C4-2B (cell line): ENCODE data around the gene THRAP3.

Experiments used
- H3K27ac ChIP-seq: fragments of 450-650 bp; 2 replicates; pipeline ENCODE4 v1.5.1; 2017
- CTCF ChIP-seq: fragments of 450-650 bp; conservative IDR thresholded peaks from 2 replicates; pipeline ENCODE4 v1.5.1; 2017; ENCODE audit warnings: mild to moderate bottlenecking
- ZFX ChIP-seq: fragments of 450-650 bp; IDR thresholded peaks from 2 replicates; pipeline ENCODE4 v1.6.1; 2017

Gene THRAP3

GRCh38 chr1:36203027-36203553, 21.2 kb upstream of the THRAP3 start:
- no peak for TF ChIP-seq ZFX
- TF ChIP-seq CTCF = no peak
- H3K27ac ChIP-seq = peak overlapping the region; percentile 28

- TF ChIP-seq CTCF = no peak
- TF ChIP-seq ZFX = no peak
- peak overlapping the region; percentile 28 for H3K27ac ChIP-seq
Measured at GRCh38 chr1:36203554-36204346, 20.5 kb upstream of the THRAP3 start.

GRCh38 chr1:36204347-36204909, 19.8 kb upstream of the THRAP3 start:
- TF ChIP-seq CTCF = no peak
- no peak for TF ChIP-seq ZFX
- H3K27ac ChIP-seq = peak overlapping the region; percentile 28

- TF ChIP-seq CTCF = no peak
- no peak for TF ChIP-seq ZFX
- peak overlapping the region; percentile 52 for H3K27ac ChIP-seq
Measured at GRCh38 chr1:36206323-36206858, 17.9 kb upstream of the THRAP3 start.

- H3K27ac ChIP-seq = peak overlapping the region; percentile 52
- TF ChIP-seq CTCF (no peak), ZFX (no peak)
Measured at GRCh38 chr1:36207339-36207738, 16.9 kb upstream of the THRAP3 start.

GRCh38 chr1:36208978-36209703, 15.1 kb upstream of the THRAP3 start:
- TF ChIP-seq CTCF (no peak), ZFX (no peak)
- no peak overlapping the region; the same call in 1 of the 2 replicates for H3K27ac ChIP-seq

- no peak overlapping the region for H3K27ac ChIP-seq
- TF ChIP-seq CTCF (no peak), ZFX (no peak)
Measured at GRCh38 chr1:36211307-36211706, 12.9 kb upstream of the THRAP3 start.
